Measurements from ENCODE around the gene TNFRSF8. TPM values are rescaled to one million over a fixed set of nuclear protein-coding genes. Genes with fewer than 3 reads are reported as not detected.

TNFRSF8 gene
- total and polyA plus RNA-seq, 2 of the 13 experiments (the other 11 are each of a cell fraction or from before 2014, with no cell fraction given), result not detected

- 35% methylated on average over 3 of the region's 6 CpGs for WGBS (ENCODE audit: low lambda C conversion rate)
- no TSS peak for BruUV-seq (replicated peaks)
- no peaks in the 10 kb centered on the region for H3K36me3 ChIP-seq (replicated peaks in 1 of 2; ENCODE audit: control insufficient read depth in 1 of 2, insufficient read depth in 2 of 2, low read length in 2 of 2)
- peaks cover 28% of the 10 kb centered on the region for H3K4me1 ChIP-seq (ENCODE audit: insufficient read depth, low read length)
- intact Hi-C loops (cut with micrococcal nuclease; ENCODE audit: unreplicated experiment), result no loop called here
- DNase-seq (ENCODE audit: low spot score) (no peak), ATAC-seq (no peak), FAIRE-seq (no peak)
- H3K9ac ChIP-seq (ENCODE audit: insufficient read depth, low read depth, low read length), result no peak overlapping the region
- ChIA-PET CTCF (ENCODE audit: low intra/inter-chr PET ratio, low total read pairs) (no interaction called here), POLR2A (no interaction called here)
- H3K4me2 ChIP-seq (ENCODE audit: low read depth, low read length), result no peak overlapping the region
- H3K4me3 ChIP-seq (replicated peaks in 1 of 3; ENCODE audit: insufficient read depth in 1 of 3, low read depth in 2 of 3, low read length in 3 of 3), result no peak overlapping the region
- in situ Hi-C loops (cut with HindIII; ENCODE audit: extremely low pct_ligation_motif_present, low pct_unique_long_range_greater_than_20kb), result no loop called here
- no peak overlapping the region for H2AFZ ChIP-seq (ENCODE audit: low read length)
- no peaks in the 10 kb centered on the region for H3K79me2 ChIP-seq (ENCODE audit: insufficient read depth, low read length)
- H3K27ac ChIP-seq (ENCODE audit: extremely low read length, insufficient read depth, low read length), result no peak overlapping the region
- no peaks in the 10 kb centered on the region for H3K9me3 ChIP-seq (ENCODE audit: low read length)
- H4K20me1 ChIP-seq (ENCODE audit: insufficient read depth, low read length), result no peaks in the 10 kb centered on the region
- TF ChIP-seq AHDC1 (CRISPR knock-in tag; IDR thresholded peaks at IDR 0.05; ENCODE audit: borderline replicate concordance) (no peak), HNRNPH1 (optimal IDR thresholded peaks at IDR 0.05; ENCODE audit: low read depth, low read length) (no peak), TARDBP (CRISPR knock-in tag; IDR thresholded peaks at IDR 0.05) (no peak), SP4 (CRISPR knock-in tag; IDR thresholded peaks at IDR 0.05) (no peak), SRSF9 (IDR thresholded peaks at IDR 0.05; ENCODE audit: borderline replicate concordance, insufficient read depth, low read depth, low read length, poor library complexity, severe bottlenecking) (no peak), PAF1 (CRISPR knock-in tag; IDR thresholded peaks at IDR 0.05) (no peak)
- TF ChIP-seq, protein P1, sequence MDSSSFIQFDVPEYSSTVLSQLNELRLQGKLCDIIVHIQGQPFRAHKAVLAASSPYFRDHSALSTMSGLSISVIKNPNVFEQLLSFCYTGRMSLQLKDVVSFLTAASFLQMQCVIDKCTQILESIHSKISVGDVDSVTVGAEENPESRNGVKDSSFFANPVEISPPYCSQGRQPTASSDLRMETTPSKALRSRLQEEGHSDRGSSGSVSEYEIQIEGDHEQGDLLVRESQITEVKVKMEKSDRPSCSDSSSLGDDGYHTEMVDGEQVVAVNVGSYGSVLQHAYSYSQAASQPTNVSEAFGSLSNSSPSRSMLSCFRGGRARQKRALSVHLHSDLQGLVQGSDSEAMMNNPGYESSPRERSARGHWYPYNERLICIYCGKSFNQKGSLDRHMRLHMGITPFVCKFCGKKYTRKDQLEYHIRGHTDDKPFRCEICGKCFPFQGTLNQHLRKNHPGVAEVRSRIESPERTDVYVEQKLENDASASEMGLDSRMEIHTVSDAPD (CRISPR knock-in tag; IDR thresholded peaks at IDR 0.05), result no peak
- TF ChIP-seq, protein P2, sequence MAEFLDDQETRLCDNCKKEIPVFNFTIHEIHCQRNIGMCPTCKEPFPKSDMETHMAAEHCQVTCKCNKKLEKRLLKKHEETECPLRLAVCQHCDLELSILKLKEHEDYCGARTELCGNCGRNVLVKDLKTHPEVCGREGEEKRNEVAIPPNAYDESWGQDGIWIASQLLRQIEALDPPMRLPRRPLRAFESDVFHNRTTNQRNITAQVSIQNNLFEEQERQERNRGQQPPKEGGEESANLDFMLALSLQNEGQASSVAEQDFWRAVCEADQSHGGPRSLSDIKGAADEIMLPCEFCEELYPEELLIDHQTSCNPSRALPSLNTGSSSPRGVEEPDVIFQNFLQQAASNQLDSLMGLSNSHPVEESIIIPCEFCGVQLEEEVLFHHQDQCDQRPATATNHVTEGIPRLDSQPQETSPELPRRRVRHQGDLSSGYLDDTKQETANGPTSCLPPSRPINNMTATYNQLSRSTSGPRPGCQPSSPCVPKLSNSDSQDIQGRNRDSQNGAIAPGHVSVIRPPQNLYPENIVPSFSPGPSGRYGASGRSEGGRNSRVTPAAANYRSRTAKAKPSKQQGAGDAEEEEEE (CRISPR knock-in tag; IDR thresholded peaks at IDR 0.05; ENCODE audit: borderline replicate concordance), result no peak
- H3K27me3 ChIP-seq (ENCODE audit: control insufficient read depth in 1 of 2, insufficient read depth in 2 of 2, low read length in 2 of 2), result peaks cover 0 to 9% of the 10 kb centered on the region in 2 experiments; a peak in 3 of 5 replicates
Observed at GRCh38 chr1:12149791-12150175, 86.7 kb downstream of the TNFRSF8 start.
